Measurements from ENCODE around the gene FTCD. TPM values are rescaled to one million over a fixed set of nuclear protein-coding genes. Genes with fewer than 3 reads are reported as not detected.
"Not testable (repeated sequence)": the region's sequence is repeated elsewhere in the genome, so short reads cannot be mapped to it uniquely, and the experiment has no call there.

Gene FTCD
- total RNA-seq, 2 donors from 2014 or later: 0.68 to 1.6 TPM

- ATAC-seq (no peak), DNase-seq (no peak)
- intact Hi-C loops (cut with DNase I): no loop called here
Observed at GRCh38 chr21:46178961-46179360, 23.6 kb upstream of the FTCD start.

- DNase-seq; ATAC-seq; intact Hi-C loops (cut with DNase I): not testable (repeated sequence)
Observed at GRCh38 chr21:46176443-46177129, 21.2 kb upstream of the FTCD start.

GRCh38 chr21:46173573-46173972, 18.2 kb upstream of the FTCD start:
- intact Hi-C loops (cut with DNase I): no loop called here
- no peak for DNase-seq
- no peak for ATAC-seq

- DNase-seq: no peak
- intact Hi-C loops (cut with DNase I): no loop called here
- no peak for ATAC-seq
Observed at GRCh38 chr21:46172863-46173528, 17.6 kb upstream of the FTCD start.

DNA sequence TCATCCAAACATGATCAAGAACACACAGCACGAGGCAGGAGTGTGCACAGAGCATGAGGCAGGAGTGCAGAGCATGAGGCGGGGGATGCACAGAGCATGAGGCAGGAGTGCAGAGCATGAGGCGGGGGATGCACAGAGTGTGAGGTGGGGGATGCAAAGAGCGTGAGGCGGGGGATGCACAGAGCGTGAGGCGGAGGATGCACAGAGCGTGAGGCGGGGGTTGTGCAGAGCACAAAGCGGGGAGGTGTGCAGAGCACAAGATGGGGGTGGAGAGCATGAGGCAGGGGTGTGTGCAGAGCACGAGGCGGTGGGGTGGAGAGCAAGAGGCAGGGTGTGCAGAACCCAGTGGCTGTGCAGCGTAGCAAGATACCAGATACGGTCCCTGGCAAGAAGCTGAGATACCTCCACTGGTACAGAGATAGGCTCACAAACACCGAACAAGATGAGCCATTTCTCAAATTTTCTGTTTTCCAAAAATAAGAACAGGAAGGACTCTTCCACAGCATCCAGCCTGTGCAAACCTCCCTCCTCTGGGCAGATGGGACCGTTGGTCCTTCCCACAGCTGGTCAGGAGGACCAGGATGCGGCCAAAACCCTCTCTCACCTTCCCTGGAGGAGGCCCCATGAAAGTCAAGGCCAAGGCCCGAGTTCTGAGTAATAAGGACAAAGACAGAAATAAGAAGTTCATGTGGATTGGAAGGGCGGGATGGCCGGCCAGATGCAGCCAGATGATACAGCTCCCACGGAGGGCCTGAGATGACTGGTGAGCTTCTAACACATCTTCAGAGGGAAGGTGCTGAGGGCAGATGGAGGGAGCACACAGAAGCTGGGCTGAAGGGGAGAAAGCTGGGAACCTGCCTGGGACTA, 16.9 kb upstream of the FTCD start:
- ATAC-seq (peak in 1 of 2 donors; percentile 21), DNase-seq (no peak)
- intact Hi-C loops (cut with DNase I): no loop called here

DNA sequence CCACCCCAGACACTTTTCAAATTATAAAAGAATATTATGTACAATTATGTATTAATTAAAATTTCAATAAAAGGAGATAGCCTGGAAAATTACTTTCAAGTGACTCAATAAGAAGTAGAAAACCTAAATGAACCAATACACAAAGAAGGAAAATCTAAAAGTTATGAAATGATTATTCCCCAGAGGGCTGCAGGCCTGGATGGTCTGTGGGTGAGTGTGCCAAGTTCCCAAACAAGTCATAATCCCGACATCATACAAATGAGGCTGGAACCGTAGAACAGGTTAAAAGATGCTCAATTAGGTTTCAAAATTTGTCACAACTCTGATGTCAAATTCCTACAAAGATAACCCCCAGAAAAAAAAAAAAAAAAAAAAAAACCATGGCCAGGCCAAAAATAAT, 16.2 kb upstream of the FTCD start:
- intact Hi-C loops (cut with DNase I): no loop called here
- DNase-seq (no peak), ATAC-seq (no peak)

DNA sequence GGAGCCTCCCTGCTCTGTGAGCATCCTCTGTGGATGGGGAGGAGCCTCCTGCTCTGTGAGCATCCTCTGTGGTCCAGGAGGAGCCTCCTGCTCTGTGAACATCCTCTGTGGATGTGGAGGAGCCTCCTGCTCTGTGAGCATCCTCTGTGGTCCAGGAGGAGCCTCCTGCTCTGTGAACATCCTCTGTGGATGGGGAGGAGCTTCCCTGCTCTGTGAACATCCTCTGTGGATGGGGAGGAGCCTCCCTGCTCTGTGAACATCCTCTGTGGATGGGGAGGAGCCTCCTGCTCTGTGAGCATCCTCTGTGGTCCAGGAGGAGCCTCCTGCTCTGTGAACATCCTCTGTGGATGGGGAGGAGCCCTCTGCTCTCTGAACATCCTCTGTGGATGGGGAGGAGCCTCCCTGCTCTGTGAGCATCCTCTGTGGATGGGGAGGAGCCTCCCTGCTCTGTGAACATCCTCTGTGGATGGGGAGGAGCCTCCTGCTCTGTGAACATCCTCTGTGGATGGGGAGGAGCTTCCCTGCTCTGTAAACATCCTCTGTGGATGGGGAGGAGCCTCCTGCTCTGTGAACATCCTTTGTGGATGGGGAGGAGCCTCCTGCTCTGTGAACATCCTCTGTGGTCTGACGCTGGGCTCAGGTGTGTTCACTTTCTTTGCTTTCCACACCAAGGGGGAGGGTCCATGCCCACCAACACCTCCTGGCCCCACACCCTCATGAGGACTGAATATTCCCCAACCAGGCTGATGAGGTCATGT, 15.2 kb upstream of the FTCD start:
- intact Hi-C loops (cut with DNase I); DNase-seq; ATAC-seq: not testable (repeated sequence)

DNA sequence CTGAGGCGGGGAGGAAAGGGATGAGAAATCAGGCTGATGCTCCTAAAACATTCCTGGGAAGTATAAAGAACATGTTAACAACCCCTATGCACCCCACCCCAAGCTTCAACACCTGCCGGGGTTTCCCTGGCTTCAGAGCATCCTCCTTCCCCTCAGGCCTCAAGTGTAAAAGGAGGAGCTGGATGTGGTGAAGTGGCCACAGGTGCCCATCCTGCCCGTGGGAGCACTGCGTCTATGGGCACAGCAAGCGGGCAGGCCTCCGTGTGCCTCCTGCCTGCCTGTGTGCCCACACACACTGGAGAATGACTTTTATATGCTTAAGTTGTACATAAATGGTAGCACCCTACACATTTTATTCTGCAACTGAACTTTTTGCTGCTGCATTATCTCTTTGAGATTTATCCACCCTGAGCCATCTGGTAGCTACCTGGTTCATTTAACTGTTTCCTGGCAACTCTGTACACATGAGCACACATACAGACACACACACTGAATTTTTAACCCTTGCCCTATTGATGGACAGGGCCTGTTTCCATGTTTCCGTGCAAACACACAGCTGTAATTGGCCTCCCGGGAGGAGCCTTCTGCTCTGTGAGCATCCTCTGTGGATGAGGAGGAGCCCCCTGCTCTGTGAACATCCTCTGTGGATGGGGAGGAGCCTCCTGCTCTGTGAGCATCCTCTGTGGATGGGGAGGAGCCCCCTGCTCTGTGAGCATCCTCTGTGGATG, 13.4 kb upstream of the FTCD start:
- intact Hi-C loops (cut with DNase I): no loop called here
- DNase-seq: no peak
- no peak for ATAC-seq

DNA sequence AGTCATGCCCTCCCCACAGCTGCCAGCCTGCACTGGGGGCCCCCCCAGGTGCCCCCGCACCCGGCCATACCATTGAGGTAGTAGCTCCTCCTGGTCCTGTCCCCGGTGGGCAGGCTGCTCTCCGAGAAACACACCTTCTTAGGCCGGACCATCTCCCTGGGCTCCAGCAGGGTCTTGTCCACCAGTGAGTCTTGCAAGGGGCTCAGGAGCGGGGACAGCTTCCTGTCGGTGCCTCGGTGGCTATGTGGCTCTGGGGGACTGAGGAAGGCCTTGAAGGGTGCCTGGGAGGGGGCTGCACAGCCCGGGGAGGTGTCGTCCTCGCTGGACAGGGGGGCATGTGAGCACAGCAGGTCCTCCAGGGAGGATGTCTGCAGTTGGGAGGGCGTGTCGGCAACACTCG, 12.9 kb upstream of the FTCD start:
- intact Hi-C loops (cut with DNase I): no loop called here
- ATAC-seq (peak in 1 of 2 donors; percentile 16), DNase-seq (no peak)

- no peak for DNase-seq
- intact Hi-C loops (cut with DNase I): no loop called here
- ATAC-seq: no peak
Observed at GRCh38 chr21:46165098-46165497, 9.7 kb upstream of the FTCD start.

DNA sequence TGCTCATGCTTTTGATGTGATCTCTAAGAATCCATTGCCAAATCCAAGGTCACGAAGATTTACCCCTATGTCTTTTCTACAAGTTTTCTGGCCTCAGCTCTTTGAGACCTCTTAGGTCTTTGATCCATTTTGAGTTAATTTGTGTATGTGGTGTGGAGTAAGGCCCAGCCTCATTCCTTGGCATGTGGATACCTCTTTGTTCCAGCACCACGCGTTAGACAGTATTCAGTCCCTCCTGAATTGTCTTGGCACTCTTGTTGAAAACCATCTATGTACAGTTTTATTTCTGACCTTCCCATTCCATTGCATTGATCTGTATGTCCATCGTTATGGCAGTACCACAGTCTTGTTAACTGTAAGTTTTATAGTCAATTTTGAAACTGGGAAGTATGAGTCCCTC, 8.0 kb upstream of the FTCD start:
- intact Hi-C loops (cut with DNase I): no loop called here
- no peak for DNase-seq
- ATAC-seq: no peak

GRCh38 chr21:46161633-46162592, 6.5 kb upstream of the FTCD start:
- no peak for DNase-seq

GRCh38 chr21:46160907-46161632, 5.7 kb upstream of the FTCD start:
- intact Hi-C loops (cut with DNase I): no loop called here
- no peak for DNase-seq
- ATAC-seq: no peak

More at GRCh38 chr21:46161633-46162592, 6.5 kb upstream of the FTCD start:
- ATAC-seq: no peak
- intact Hi-C loops (cut with DNase I): no loop called here

- ATAC-seq (no peak), DNase-seq (no peak)
- intact Hi-C loops (cut with DNase I): no loop called here
Observed at GRCh38 chr21:46160657-46160906, 5.2 kb upstream of the FTCD start.

GRCh38 chr21:46159841-46160656, 4.7 kb upstream of the FTCD start:
- DNase-seq (no peak), ATAC-seq (no peak)
- intact Hi-C loops (cut with DNase I): loop anchor here in 1 of 2 donors (10.0 kb wide), 1 partner anchor 75 kb away; no protein-coding TSS in a partner anchor

DNA sequence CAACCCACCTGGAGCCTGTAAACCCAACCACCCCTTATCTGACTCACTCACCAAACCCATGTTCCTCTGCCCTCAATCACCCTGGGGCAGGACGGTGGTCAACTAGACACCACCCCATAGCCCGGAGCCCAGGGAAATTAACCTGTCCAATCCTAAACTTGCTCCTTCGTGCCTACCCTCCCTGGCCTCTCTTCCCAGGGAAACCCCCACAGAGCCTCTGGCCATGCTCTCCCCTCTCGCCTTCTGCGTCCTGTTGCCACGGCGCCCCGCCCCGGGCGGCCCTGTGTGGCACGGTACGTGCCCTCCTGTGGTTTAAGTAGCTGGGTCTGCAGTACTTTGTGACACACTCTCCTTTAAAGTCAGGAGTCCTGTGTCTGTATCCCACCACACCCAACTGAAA, 4.0 kb upstream of the FTCD start:
- intact Hi-C loops (cut with DNase I): loop anchor here in 1 of 2 donors (10.0 kb wide), 1 partner anchor 75 kb away; no protein-coding TSS in a partner anchor
- DNase-seq: no peak
- no peak for ATAC-seq

All from left cardiac atrium (tissue), 4 donors.